ENCODE measurements around the gene CDK13. TPM values are rescaled to one million over a fixed set of nuclear protein-coding genes. Genes with fewer than 3 reads are reported as not detected.

CDK13 gene
- total RNA-seq, 3 donors from 2014 or later: 70.9 to 128 (median 95.4) TPM

DNA sequence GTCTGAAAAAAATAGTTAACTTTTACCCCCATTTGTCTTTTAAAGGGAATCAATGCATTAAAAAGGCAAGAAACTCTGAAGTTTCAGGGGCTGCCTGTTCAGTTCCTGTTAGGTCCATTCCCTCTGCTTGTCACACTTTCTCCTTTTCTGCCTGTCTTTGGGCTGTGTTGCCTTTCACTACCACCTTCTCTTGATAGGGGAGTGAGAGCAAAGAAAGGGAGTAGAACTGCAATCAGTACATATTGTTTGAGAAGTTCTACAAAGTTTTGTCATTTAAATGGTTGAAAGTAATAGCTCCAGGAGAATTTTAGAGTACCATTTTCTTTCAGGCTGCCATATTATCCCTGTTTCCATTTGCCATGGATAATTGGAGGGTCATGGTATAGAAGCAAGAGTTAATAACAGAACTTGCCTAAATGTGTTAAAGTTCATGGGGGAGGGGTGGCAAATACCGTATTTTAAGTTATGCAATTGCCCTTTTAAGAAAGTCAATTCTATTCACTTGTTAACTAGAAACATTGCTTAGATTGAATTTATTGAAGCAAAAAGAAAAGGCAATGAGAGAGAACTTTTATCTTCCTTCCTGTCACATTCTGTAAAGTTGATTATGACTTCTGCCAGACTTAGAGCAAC lies 145.8 kb downstream of the CDK13 start:
- Histone ChIP-seq H3K4me1 (no peaks in the 10 kb centered on the region), H3K27ac (no peak overlapping the region), H3K36me3 (peaks cover 9% of the 10 kb centered on the region), H3K4me3 (no peak overlapping the region), H3K27me3 (no peaks in the 10 kb centered on the region), H3K9me3 (no peaks in the 10 kb centered on the region)
- DNase-seq (ENCODE audit: low spot score in 2 of 2): no peak
- TF ChIP-seq POLR2AphosphoS5 (IDR thresholded peaks at IDR 0.05) (no peak), POLR2A (IDR thresholded peaks at IDR 0.05) (no peak)
- TF ChIP-seq, protein P1, sequence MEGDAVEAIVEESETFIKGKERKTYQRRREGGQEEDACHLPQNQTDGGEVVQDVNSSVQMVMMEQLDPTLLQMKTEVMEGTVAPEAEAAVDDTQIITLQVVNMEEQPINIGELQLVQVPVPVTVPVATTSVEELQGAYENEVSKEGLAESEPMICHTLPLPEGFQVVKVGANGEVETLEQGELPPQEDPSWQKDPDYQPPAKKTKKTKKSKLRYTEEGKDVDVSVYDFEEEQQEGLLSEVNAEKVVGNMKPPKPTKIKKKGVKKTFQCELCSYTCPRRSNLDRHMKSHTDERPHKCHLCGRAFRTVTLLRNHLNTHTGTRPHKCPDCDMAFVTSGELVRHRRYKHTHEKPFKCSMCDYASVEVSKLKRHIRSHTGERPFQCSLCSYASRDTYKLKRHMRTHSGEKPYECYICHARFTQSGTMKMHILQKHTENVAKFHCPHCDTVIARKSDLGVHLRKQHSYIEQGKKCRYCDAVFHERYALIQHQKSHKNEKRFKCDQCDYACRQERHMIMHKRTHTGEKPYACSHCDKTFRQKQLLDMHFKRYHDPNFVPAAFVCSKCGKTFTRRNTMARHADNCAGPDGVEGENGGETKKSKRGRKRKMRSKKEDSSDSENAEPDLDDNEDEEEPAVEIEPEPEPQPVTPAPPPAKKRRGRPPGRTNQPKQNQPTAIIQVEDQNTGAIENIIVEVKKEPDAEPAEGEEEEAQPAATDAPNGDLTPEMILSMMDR (IDR thresholded peaks at IDR 0.05): no peak
- intact Hi-C loops (cut with DNase I; ENCODE audit: low total_unique reads): no loop called here

DNA sequence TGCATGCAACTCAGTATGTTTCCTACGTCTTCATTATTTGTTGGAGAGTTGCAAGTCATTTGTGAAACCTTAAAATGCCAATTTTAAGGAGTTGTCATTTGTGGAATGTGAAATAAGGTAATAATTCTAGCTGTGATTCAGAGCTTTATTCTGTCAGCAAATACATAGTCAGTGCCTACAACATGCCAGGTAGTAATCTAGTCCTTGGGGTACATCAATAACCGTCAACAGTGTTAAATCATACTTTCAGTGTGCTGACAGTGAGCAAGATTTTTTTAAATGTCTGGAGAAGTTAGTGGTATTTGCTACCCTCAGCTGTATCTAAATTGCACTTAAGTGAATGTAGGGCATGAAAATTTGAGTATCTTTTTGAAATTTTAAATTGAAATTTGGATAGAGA lies 147.7 kb downstream of the CDK13 start:
- Histone ChIP-seq H3K27ac (no peak overlapping the region), H3K9me3 (no peaks in the 10 kb centered on the region), H3K36me3 (peaks cover 9% of the 10 kb centered on the region), H3K27me3 (no peaks in the 10 kb centered on the region), H3K4me3 (no peak overlapping the region), H3K4me1 (no peaks in the 10 kb centered on the region)
- intact Hi-C loops (cut with DNase I; ENCODE audit: low total_unique reads): no loop called here
- TF ChIP-seq POLR2AphosphoS5 (IDR thresholded peaks at IDR 0.05): no peak
- no peak for TF ChIP-seq POLR2A (IDR thresholded peaks at IDR 0.05)
- TF ChIP-seq, protein P1 (IDR thresholded peaks at IDR 0.05): no peak
- no peak for DNase-seq (ENCODE audit: low spot score in 2 of 2)

DNA sequence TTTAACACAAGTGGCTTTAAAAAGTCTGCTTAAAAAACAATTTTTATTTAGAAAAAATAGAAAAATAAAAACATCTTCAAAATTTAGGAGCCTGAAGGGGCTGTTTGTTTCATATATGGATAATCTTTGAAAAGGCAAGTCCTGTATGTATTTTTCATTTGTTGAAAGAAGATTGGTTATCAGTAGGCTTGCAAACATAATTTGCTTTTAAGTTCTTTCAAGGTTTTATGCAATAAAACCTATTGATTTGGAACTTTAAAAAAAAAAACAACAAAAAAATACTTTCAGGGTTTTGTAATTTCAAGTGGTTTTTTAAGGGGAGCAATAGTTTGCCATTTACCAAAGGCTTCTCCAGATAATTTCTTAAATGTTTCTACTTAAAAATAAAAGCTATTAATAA lies 148.8 kb downstream of the CDK13 start:
- no peaks in the 10 kb centered on the region for H3K4me1 ChIP-seq
- H3K4me3 ChIP-seq: no peak overlapping the region
- H3K9me3 ChIP-seq: no peaks in the 10 kb centered on the region
- H3K27me3 ChIP-seq: no peaks in the 10 kb centered on the region
- TF ChIP-seq POLR2AphosphoS5 (IDR thresholded peaks at IDR 0.05): no peak
- TF ChIP-seq, protein P1 (IDR thresholded peaks at IDR 0.05): no peak
- no peak for TF ChIP-seq POLR2A (IDR thresholded peaks at IDR 0.05)
- no peak overlapping the region for H3K27ac ChIP-seq
- H3K36me3 ChIP-seq: peaks cover 9% of the 10 kb centered on the region
- DNase-seq (ENCODE audit: low spot score in 2 of 2): no peak
- intact Hi-C loops (cut with DNase I; ENCODE audit: low total_unique reads): no loop called here

DNA sequence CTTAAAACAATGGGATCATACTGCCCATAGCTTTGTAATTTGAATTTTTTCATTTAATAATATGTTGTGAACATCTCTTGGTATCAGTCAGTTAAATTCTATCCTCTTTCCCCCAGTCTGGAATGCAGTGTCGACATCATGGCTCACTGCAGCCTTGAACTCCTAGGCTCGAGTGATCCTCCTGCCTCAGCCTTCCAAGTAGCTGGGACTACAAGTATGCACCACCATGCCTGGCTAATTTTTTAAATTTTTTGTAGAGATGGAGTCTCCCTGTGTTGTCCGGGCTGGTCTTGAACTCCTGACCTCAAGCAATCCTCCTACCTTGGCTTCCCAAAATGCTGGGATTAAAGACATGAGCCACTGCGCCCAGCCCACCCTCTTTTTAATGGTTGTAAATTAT lies 149.8 kb downstream of the CDK13 start:
- no peak for DNase-seq (ENCODE audit: low spot score in 2 of 2)
- Histone ChIP-seq H3K9me3 (no peaks in the 10 kb centered on the region), H3K27ac (no peak overlapping the region), H3K36me3 (no peaks in the 10 kb centered on the region), H3K27me3 (no peaks in the 10 kb centered on the region), H3K4me1 (no peaks in the 10 kb centered on the region), H3K4me3 (no peak overlapping the region)
- no peak for TF ChIP-seq POLR2AphosphoS5 (IDR thresholded peaks at IDR 0.05)
- TF ChIP-seq POLR2A (IDR thresholded peaks at IDR 0.05): no peak
- TF ChIP-seq, protein P1 (IDR thresholded peaks at IDR 0.05): no peak
- intact Hi-C loops (cut with DNase I; ENCODE audit: low total_unique reads): no loop called here

DNA sequence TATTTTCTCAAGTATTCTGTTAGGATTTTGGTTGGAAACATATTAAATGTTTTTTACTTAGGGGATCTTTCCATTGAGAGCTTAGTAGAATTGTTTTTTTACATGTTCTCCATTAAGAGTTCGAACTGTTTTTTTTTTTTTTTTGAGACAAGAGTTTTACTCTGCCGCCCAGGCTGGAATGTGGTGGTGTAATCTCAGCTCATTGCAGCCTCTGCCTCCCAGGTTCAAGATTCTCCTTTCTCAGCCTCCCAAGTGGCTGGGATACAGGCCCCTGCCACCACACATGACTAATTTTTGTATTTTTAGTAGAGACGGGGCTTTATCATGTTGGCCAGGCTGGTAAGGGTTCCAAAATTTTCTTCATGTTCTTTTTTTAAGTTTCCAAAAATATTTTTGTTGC lies 151.1 kb downstream of the CDK13 start:
- no peak overlapping the region for H3K4me3 ChIP-seq
- TF ChIP-seq, protein P1 (IDR thresholded peaks at IDR 0.05): no peak
- TF ChIP-seq POLR2A (IDR thresholded peaks at IDR 0.05) (no peak), POLR2AphosphoS5 (IDR thresholded peaks at IDR 0.05) (no peak)
- no peak overlapping the region for H3K27ac ChIP-seq
- no peak for DNase-seq (ENCODE audit: low spot score in 2 of 2)
- intact Hi-C loops (cut with DNase I; ENCODE audit: low total_unique reads): no loop called here
- H3K27me3 ChIP-seq: no peaks in the 10 kb centered on the region
- no peaks in the 10 kb centered on the region for H3K9me3 ChIP-seq
- no peaks in the 10 kb centered on the region for H3K4me1 ChIP-seq
- no peaks in the 10 kb centered on the region for H3K36me3 ChIP-seq

All from breast epithelium (tissue), 4 donors.